Measurements from ENCODE around the gene TAS2R4. TPM values are rescaled to one million over a fixed set of nuclear protein-coding genes. Genes with fewer than 3 reads are reported as not detected.
"Not testable (repeated sequence)": the region's sequence is repeated elsewhere in the genome, so short reads cannot be mapped to it uniquely, and the experiment has no call there.

TAS2R4 gene

GRCh38 chr7:141822432-141822831 is 46.0 kb downstream of the TAS2R4 start:
- not testable (repeated sequence) for H3K9ac ChIP-seq (ENCODE audit: low read length); H2BK5ac ChIP-seq (ENCODE audit: low read depth, low read length, poor library complexity, severe bottlenecking); H2AK5ac ChIP-seq (ENCODE audit: low read length, severe bottlenecking); H3K36me3 ChIP-seq (ENCODE audit: control insufficient read depth in 1 of 2, insufficient read depth in 2 of 2, low read depth in 1 of 2, low read length in 2 of 2); H3K4me1 ChIP-seq (ENCODE audit: control insufficient read depth, insufficient read depth, low read depth, low read length); H3K18ac ChIP-seq (ENCODE audit: low read depth in 1 of 2, low read length in 2 of 2); H2BK12ac ChIP-seq (ENCODE audit: low read length in 2 of 2); H3K23ac ChIP-seq (ENCODE audit: low read length in 2 of 2); H4K91ac ChIP-seq (ENCODE audit: low read length); H3K4ac ChIP-seq (ENCODE audit: low read depth in 1 of 2, low read length in 2 of 2); H3K27me3 ChIP-seq (ENCODE audit: control insufficient read depth in 1 of 2, insufficient read depth in 1 of 2, low read length in 2 of 2); H3K4me3 ChIP-seq (ENCODE audit: insufficient read depth in 1 of 2, low read depth in 1 of 2, low read length in 2 of 2); H3K14ac ChIP-seq (ENCODE audit: low read length in 2 of 2); H4K8ac ChIP-seq (ENCODE audit: low read length); H3K27ac ChIP-seq (ENCODE audit: low read length, poor library complexity, severe bottlenecking); H3K4me2 ChIP-seq (ENCODE audit: low read length, poor library complexity, severe bottlenecking); H2BK120ac ChIP-seq (ENCODE audit: low read depth, low read length); H3K79me1 ChIP-seq (replicated peaks; ENCODE audit: low read length, poor library complexity, severe bottlenecking); DNase-seq; H2AFZ ChIP-seq (ENCODE audit: low read depth, low read length); H2BK15ac ChIP-seq (ENCODE audit: low read depth, poor library complexity, severe bottlenecking)
- H3K9me3 ChIP-seq (ENCODE audit: control insufficient read depth, low read length) = peaks cover 43% of the 10 kb centered on the region

Small RNA genes within 50 kb of the gene (small RNA-seq; reads per million reads assigned to genes)
- gene RNU1-82P (ENCODE audit: low read depth) = not detected

All from mesenchymal stem cell (in vitro differentiated cells and primary cell).